DMS114 treated with DMSO at 0.1 percent for 48 hours (cell line): ENCODE data around the gene TYW1B.
"Not testable (repeated sequence)": the region's sequence is repeated elsewhere in the genome, so short reads cannot be mapped to it uniquely, and the experiment has no call there.

Experiments
- DNase-seq: peaks from one replicate; lab custom pipeline; 2025; ENCODE audit not compliant: unreplicated experiment; lab: John Stamatoyannopoulos, UW

TYW1B gene

DNA sequence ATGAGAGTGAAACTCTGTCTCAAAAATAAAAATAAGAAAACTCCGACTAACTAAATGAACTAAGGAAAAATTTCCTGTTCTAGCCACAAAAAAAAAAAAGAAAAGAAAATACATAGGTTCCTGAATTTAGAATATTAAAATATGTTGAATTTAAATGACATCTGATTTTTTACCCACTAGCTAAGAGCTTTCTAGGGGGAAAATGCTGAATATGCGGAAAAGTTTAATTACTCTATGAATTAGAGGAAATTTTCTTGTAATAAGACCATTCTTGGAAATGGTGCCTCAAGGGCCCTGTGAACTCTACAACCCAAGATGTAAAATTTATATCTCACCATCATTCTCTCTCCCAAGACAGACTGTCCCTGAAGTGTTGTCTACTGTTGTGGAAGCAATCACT, 250.9 kb downstream of the TYW1B start:
- DNase-seq, result no peak

DNA sequence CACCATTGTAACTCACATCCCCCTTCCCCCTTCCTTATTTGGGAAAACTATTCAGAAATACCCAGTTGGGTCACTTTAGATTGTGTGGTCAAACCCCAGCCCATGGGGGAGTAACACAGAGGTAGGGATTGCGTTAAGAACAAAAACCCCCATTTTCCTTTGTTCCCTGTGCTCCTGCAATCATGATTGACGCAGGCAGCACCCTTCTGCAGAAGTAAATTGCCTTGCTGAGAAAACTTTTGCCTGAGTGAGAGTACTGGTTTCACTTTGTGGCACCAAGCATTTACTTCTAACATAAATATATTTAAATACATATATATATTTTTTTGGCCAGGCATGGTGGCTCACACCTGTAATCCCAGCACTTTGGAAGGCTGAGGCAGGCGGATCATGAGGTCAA, 266.0 kb downstream of the TYW1B start:
- not testable (repeated sequence) for DNase-seq

DNA sequence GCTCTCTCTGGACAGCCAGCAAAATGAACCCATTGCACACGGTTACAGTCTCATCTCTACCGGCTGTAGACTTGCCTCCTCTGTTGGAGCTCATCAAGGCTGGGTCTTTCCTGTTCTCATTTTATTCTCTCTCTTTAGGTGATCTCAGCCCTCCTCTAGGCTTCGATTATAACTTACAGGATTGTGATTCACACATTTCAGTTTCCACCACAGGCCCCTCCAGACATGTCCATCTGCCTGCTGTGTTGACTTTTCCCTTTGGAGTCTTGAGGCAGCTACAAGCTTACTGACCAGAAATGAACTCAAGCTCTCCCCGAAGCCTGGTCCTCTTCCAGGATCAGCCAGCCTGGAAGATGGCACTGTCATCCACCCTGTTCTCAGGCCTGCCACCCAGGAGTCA, 268.5 kb downstream of the TYW1B start:
- DNase-seq, result not testable (repeated sequence)

DNA sequence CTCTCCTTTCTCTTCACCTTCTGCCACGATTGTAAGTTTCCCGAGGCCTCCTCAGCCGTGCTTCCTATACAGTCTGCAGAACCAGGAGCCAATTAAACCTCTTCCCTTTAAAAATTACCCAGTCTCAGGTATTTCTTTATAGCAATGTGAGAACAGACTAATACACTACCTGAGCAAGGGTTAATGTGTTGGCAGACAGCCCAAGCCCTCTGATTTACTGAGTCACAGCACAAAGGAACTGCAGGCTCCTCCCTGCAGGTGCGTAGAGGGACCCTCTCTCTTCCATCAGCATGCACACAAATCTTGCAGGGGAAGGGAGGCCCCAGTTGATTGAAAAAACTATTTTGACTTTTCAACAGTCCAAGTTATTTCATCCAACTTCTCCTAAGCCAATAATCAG, 271.3 kb downstream of the TYW1B start:
- DNase-seq, result not testable (repeated sequence)

DNA sequence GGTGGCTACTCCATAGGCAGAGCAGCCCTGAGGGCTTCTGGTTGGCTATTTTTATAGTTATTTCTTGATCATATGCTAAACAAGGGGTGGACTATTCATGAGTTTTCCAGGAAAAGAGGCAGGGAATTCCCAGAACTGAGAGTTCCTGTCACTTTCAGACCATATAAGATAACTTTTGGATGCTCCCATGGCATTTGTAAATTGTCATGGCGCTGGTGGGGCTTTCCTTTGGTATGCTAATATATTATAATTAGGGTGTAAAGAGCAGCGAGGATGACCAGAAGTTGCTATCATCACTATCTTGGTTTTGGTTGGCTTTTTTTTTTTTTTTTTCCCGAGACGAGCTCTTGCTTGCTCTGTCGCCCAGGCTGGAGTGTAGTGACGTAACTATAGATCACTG, 272.8 kb downstream of the TYW1B start:
- not testable (repeated sequence) for DNase-seq

DNA sequence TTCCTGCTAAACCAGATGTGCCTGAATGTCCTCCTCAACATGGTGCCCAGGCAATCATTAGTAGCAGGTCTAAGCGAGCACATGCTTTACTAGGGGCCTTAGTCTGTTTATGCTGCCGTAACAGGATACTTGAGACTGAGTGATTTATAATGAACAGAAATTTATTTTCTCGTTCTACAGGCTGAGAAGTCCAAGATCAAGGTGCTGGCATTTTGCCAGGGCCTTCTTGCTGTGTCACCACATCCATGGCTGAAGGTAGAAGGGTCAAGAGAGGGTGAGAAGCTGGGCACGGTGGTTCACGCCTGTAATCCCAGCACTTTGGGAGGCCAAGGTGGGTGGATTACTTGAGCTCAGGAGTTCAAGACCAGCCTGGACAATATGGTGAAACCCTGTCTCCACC, 273.6 kb downstream of the TYW1B start:
- not testable (repeated sequence) for DNase-seq

DNA sequence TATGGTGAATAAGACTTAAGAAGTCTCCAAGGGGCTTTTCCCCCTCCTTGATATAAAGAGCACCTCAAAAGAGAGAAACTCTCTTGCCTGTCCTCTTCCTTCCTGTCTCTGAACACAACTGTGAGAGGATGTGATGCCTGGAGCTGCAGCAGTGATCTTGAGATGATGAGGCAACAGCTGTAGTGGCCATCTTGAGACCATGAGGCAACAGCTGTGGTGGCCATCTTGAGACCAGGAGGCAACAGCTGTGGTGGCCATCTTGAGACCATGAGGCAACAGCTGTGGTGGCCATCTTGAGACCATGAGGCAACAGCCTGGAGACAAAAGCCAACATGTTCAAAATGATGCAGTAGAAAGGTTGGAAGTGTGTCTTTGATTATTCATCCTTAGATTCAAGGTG, 277.5 kb downstream of the TYW1B start:
- not testable (repeated sequence) for DNase-seq

DNA sequence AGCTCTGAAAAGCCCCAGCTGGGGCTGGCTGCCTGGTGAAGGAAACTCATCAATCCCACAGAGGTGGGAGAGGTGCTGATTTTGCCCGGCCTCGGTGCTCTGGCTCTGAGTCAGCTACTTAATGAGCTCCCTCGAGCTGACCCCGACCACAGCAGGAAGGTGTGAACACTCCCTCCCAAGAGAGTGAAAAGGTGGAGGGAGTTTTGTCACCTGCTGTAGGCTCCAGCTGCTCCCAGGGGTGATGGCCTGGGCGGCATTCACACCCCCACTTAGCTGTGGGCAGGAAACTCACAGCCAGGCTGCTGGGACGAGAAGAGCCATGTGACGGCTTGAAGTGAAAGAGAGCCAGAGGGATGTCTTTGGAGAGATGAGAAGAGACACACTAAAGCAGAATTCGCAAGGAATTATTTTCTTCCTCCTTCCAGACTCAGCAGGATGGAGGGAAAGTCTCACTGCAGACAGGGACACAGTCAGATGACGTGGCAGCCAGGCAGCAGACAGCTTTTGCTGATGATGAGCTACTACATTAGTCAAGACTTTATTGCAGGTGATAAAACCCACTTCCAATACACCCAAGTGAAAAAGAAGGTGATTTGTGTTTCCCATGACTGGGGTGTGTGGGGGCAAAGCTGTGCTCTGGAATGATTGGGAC, 281.3 kb downstream of the TYW1B start:
- not testable (repeated sequence) for DNase-seq

DNA sequence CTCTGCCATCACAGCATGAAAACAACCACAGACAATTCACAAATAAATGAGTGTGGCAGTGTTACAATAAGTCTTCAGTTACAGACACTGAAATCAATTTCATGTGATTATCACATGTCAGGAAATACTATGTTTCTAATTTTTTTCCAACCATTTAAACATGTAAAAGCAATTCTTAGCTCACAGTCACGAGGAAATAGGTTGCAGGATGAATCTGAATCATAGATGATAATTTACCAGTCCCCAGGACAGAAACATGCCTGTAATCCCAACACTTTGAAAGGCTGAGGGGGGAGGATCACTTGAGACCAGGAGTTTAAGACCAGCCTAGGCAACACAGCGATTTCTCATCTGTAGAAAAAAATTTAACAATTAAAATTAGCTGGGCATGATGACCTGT, 283.5 kb downstream of the TYW1B start:
- DNase-seq, result not testable (repeated sequence)

DNA sequence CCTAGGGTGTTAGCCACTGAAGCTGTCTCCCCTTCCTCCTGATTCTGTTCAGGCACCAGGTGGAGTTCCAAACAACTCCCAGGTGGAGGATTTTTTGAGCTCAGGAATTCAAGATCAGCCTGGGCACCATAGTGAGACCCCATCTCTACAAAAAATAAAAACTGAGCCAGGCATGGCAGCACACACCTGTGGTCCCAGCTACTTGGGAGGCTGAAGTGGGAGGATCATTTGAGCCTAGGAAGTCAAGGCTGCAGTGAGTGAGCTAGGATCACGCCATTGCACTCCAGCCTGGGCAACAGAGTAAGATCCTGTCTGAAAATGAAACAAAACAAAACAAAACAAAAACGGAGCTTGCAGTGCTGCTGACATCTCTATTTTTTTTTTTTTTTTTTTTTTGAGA, 287.1 kb downstream of the TYW1B start:
- no peak for DNase-seq

DNA sequence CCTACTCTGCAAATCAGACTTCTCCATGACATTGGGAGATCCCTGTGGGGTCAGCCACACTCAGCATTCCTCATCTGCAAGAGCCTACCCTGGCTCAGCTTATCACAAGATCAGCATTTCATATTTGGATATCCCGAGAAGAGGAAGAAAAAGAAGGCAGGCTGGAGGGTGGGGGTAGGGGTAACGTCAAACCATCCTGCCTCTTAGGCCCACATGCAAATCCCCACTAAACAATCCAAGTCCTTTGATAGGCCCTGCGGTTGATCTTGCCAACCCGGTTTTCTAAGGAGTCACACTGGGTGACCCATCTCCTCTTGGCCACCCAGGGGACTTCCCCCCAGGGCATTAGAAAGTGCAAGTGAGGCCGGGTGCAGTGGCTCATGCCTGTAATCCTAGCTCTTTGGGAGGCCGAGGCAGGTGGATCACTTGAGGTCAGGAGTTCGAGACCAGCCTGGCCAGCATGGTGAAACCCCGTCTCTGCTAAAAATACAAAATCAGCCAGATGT, 287.8 kb downstream of the TYW1B start:
- DNase-seq, result no peak

DNA sequence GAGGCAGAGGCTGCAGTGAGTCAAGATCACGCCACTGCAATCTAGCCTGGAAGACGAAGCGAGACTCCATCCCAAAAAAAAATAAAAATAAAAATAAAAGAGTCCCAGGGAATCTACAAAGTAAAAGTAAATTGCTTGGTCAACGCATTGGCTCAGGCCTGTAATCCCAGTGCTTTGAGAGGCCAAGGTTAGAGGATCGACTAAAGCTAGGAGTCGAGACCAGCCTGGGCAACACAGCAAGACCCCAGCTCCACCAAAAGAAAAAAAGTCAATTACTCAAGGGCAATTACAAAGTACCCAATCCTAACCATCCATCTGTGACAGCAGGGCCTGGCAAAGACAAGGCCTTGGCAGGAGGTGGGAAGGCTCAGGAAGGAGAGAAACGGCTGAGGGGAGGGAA, 288.3 kb downstream of the TYW1B start:
- DNase-seq, result no peak

DNA sequence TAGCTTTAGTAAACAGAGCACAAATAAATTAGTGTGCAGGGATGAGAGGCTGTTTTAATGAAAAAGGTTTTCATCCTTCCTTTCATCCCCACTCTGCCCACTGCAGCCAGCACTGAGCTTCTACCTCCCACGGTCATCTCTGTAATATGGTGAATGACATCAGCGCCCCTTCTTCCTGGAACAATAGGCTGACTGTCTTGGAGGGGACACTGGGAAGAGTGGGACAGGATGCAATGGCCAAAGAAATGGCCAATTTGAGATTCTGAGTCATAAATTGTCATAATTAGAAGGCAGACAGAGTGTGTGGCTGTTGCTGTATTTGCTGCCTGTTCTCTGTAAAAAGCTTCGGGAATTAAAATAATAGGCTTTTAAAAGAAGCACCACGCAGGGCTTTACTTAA, 289.1 kb downstream of the TYW1B start:
- DNase-seq, result no peak

DNA sequence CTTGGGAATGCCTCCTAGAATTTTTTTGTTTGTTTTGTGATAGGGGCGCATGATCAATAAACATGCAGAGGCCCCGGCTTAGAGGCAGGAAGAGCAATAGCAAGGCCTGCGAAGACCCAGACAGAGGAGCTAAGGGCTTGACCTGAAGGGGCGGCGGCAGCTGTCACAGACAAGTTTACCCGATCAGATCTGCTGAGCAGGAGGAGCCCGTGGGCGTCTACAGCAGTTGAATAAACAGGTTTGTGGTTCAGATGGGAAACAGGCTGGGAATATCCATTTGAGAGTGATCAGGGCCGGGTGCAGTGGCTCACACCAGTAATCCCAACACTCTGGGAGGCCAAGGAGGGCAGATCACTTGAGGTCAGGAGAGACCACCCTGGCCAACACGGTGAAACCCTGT, 289.9 kb downstream of the TYW1B start:
- no peak for DNase-seq

DNA sequence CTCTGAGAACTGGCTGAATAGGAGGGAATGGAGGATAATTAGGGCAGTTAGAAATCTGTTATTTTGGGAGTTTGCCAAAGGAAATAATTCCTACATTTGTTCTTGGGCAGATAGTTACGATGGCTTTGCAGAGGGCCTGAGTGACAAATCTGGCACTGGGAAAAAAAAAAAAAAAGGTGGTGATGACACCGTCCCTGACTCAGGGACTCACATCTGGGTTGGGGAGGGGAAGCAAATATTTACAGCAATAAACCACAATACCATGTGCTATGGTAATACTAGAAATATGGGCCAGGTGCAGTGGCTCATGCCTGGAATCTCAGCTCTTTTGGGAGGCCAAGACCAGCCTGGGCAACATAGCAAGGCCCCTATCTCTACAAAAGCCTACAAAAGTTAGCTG, 292.0 kb downstream of the TYW1B start:
- DNase-seq, result not testable (repeated sequence)

DNA sequence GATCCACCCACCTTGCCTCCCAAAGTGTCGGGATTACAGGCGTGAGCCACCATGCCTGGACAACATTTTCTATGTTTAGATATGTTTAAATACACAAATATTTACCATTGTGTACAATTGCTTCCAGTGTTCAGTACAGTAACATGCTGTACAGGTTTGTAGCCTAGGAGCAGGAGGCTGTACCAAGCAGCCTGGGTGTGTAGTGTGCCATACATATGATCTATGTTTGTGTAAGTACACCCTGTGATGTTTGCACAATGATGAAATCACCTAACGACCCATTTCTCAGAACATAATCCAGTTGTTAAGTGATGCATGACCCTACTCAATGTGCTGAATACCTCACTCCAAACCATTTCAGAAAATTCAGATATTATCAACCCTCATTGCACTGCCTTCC, 297.0 kb downstream of the TYW1B start:
- not testable (repeated sequence) for DNase-seq
